Transverse colon (tissue), 4 donors: Measurements from ENCODE around the gene FMR1. TPM values are rescaled to one million over a fixed set of nuclear protein-coding genes. Genes with fewer than 3 reads are reported as not detected.

Experiments
- DNase-seq: peaks from one replicate; pipeline ENCODE4 v3.0.0-alpha.2; 2019
- H3K27ac ChIP-seq, 4 donors: fragments of 200-600 bp; sonication (generic); 2 replicates each; pipeline ENCODE4 v1.5.1; 2016 to 2018; ENCODE audit warnings: inconsistent platforms in 4 of 4
- H3K27me3 ChIP-seq: fragments of 200-600 bp; sonication (generic); 2 replicates; pipeline ENCODE4 v1.5.1; 2017; ENCODE audit warnings: inconsistent platforms
- H3K36me3 ChIP-seq, 4 donors: fragments of 200-600 bp; sonication (generic); 2 replicates each; pipeline ENCODE4 v1.5.1; 2017 to 2019; ENCODE audit warnings: inconsistent platforms in 4 of 4
- H3K4me1 ChIP-seq, 4 donors: fragments of 200-600 bp; sonication (generic); 2 replicates each; pipeline ENCODE4 v1.5.1; 2017 to 2020; ENCODE audit warnings: inconsistent platforms in 4 of 4
- H3K4me3 ChIP-seq, 4 donors: fragments of 200-600 bp; sonication (generic); 1 replicate in 1 of 4; 2 replicates in 3 of 4; pipeline versions ENCODE4 v1.5.1 to v1.6.1; 2017 to 2019; ENCODE audit warnings: inconsistent platforms in 4 of 4
- H3K9me3 ChIP-seq, 2 donors: fragments of 200-600 bp; sonication (generic); 2 replicates each; pipeline ENCODE4 v1.5.1; 2017 to 2019; ENCODE audit warnings: inconsistent platforms in 2 of 2
- EP300 ChIP-seq: sonication (generic); formaldehyde crosslinking; IDR thresholded peaks from one replicate; pipeline ENCODE4 v1.6.1; 2017; ENCODE audit warnings: antibody characterized with exemption, low read depth
- POLR2A ChIP-seq: fragments of 450-650 bp; IDR thresholded peaks from one replicate; pipeline ENCODE4 v1.6.1; 2016; ENCODE audit warnings: antibody characterized with exemption, mild to moderate bottlenecking, moderate library complexity
- POLR2AphosphoS5 ChIP-seq, 3 donors: sonication (generic); formaldehyde crosslinking; IDR thresholded peaks; one replicate each; pipeline ENCODE4 v1.6.1; 2016; ENCODE audit warnings: antibody characterized with exemption in 3 of 3
- WGBS, 2 donors: methylation state at CpG; one replicate each; pipeline ENCODE4 v1.1.5; 2018; ENCODE audit warnings: low coverage in 1 of 2; 5-methylcytosine and 5-hydroxymethylcytosine counted together
- in situ Hi-C, 4 donors: fragments of 200-750 bp; cut with MboI; loops; one replicate each; pipeline versions ENCODE4 v1.15.0 to v1.15.1; 2017; ENCODE audit warnings: low sequenced_read_pairs in 3 of 4, low pct_ligation_motif_present in 1 of 4, low pct_unique_long_range_greater_than_20kb in 1 of 4
- intact Hi-C: fragments of 100-400 bp; cut with DNase I; formaldehyde crosslinking; loops from one replicate; pipeline ENCODE4 v1.15.1; 2023; ENCODE audit warnings: low total_unique reads
- total RNA-seq, 4 donors: library from RNA; depleted of rRNA; stranded (reverse); fragments of >200 nt; gene quantifications; one replicate each; pipeline ENCODE4 v1.1.0, GENCODE V29; 2016
- TF ChIP-seq, protein P1 (sequence below), 5 experiments: fragments of 200-600 bp in 3 of 5; fragments of 450-650 bp in 2 of 5; sonication (generic) in 3 of 5; IDR thresholded peaks; 1 replicate in 2 of 5; 2 replicates in 3 of 5; pipeline ENCODE4 v1.5.1; 2016 to 2017; ENCODE audit warnings: antibody characterized with exemption in 5 of 5, inconsistent platforms in 3 of 5, mild to moderate bottlenecking in 2 of 5, moderate library complexity in 1 of 5

The FMR1 gene
- total RNA-seq, 4 donors from 2014 or later: 14.9 to 61.8 (median 31.2) TPM

DNA sequence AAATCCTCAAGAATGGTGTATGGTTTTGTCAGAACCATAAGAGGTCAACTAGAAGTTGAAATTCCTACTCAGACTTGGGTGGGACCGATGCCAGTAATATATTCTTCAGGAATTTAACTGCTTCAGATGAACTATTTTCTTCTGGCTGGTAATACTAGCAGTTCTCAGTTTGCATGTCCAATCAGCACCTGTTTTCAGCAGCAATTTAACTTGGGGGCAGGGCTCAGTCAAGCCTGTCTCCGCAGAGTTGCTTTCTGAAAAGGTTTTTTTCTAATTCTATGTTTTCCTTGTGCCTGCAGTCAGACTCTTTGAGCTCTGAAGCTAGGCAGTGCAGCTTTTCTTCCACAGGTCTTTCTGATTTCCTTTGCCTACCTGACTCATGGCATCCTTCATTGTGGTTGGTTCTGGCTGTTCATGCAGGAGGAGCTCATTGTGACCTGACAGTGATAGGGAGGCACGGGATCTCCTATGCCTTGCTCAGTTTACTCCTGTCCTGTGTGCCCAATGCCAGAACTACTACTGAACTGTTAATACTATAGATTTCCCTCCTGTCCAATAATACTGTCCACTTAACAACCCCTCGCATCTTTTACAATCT, 17.3 kb upstream of the FMR1 start:
- Histone ChIP-seq H3K4me3 (no peak overlapping the region), H3K27ac (no peak overlapping the region), H3K27me3 (no peaks in the 10 kb centered on the region), H3K36me3 (no peaks in the 10 kb centered on the region), H3K9me3 (no peaks in the 10 kb centered on the region), H3K4me1 (no peaks in the 10 kb centered on the region)
- intact Hi-C loops: no loop called here
- TF ChIP-seq POLR2A: no peak
- TF ChIP-seq POLR2AphosphoS5 (IDR thresholded peaks at IDR 0.05): no peak
- TF ChIP-seq EP300: no peak
- TF ChIP-seq, protein P1, sequence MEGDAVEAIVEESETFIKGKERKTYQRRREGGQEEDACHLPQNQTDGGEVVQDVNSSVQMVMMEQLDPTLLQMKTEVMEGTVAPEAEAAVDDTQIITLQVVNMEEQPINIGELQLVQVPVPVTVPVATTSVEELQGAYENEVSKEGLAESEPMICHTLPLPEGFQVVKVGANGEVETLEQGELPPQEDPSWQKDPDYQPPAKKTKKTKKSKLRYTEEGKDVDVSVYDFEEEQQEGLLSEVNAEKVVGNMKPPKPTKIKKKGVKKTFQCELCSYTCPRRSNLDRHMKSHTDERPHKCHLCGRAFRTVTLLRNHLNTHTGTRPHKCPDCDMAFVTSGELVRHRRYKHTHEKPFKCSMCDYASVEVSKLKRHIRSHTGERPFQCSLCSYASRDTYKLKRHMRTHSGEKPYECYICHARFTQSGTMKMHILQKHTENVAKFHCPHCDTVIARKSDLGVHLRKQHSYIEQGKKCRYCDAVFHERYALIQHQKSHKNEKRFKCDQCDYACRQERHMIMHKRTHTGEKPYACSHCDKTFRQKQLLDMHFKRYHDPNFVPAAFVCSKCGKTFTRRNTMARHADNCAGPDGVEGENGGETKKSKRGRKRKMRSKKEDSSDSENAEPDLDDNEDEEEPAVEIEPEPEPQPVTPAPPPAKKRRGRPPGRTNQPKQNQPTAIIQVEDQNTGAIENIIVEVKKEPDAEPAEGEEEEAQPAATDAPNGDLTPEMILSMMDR (IDR thresholded peaks at IDR 0.05): no peak
- no peak for DNase-seq
- in situ Hi-C loops: no loop called here
- 56% methylated on average over 4 of the region's 4 CpGs; no CpG with 5 or more reads in 1 of the 2 donors for WGBS, 2 donors

DNA sequence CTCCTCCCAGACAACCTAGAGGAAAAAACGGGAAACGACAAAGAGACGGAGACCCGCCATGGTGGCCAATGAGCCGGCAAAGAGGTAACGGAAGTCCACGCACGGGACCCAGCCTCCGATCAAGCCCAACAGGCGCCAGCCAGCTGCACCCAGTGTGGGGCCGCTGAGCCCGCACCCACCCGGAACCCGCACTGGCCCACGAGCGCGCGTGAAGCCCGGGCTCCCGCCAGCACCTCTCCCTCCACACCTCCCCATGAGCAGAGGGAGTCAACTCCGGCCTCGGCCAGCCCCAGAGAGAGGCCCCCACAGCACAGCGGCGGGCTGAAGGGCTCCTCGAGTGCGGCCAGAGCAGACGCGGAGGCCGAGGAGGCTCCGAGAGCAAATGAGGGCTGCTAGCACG, 14.6 kb upstream of the FMR1 start:
- H3K4me3 ChIP-seq: no peak overlapping the region
- H3K36me3 ChIP-seq: no peaks in the 10 kb centered on the region
- H3K9me3 ChIP-seq: no peaks in the 10 kb centered on the region
- in situ Hi-C loops: no loop called here
- H3K27me3 ChIP-seq: no peaks in the 10 kb centered on the region
- H3K4me1 ChIP-seq: no peaks in the 10 kb centered on the region
- intact Hi-C loops: no loop called here
- H3K27ac ChIP-seq: no peak overlapping the region
- 94% methylated on average over 26 of the region's 31 CpGs; no CpG with 5 or more reads in 1 of the 2 donors for WGBS, 2 donors
- TF ChIP-seq, protein P1 (IDR thresholded peaks at IDR 0.05): no peak
- no peak for TF ChIP-seq EP300
- DNase-seq: no peak

DNA sequence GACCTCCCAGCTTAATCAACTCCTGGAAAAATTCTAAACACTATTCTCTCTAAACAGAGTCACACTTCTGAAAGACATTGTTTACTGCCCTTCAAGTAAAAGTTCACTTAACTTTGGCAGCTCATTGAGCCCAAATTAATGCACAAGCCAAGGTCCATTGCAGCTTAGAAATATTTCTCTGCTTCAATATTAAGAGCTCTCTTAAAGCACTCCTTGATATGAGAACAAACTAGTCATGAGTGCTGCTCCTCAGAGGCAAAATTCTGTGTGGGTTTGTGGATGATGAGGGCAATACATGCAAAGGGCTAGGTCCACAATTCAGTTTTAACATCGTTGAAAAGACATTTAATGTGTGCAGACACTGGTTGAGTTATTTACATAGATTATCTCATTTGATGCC, 12.8 kb upstream of the FMR1 start:
- Histone ChIP-seq H3K4me1 (no peaks in the 10 kb centered on the region), H3K4me3 (no peak overlapping the region), H3K27ac (no peak overlapping the region), H3K27me3 (no peaks in the 10 kb centered on the region), H3K9me3 (no peaks in the 10 kb centered on the region), H3K36me3 (no peaks in the 10 kb centered on the region)
- TF ChIP-seq, protein P1 (IDR thresholded peaks at IDR 0.05): no peak
- no peak for TF ChIP-seq EP300
- no peak for TF ChIP-seq POLR2AphosphoS5 (IDR thresholded peaks at IDR 0.05)
- no peak for TF ChIP-seq POLR2A
- intact Hi-C loops: no loop called here
- in situ Hi-C loops: no loop called here
- no peak for DNase-seq
- WGBS, 2 donors: 49% methylated on average over 1 of the region's 1 CpG; no CpG with 5 or more reads in 1 of the 2 donors

DNA sequence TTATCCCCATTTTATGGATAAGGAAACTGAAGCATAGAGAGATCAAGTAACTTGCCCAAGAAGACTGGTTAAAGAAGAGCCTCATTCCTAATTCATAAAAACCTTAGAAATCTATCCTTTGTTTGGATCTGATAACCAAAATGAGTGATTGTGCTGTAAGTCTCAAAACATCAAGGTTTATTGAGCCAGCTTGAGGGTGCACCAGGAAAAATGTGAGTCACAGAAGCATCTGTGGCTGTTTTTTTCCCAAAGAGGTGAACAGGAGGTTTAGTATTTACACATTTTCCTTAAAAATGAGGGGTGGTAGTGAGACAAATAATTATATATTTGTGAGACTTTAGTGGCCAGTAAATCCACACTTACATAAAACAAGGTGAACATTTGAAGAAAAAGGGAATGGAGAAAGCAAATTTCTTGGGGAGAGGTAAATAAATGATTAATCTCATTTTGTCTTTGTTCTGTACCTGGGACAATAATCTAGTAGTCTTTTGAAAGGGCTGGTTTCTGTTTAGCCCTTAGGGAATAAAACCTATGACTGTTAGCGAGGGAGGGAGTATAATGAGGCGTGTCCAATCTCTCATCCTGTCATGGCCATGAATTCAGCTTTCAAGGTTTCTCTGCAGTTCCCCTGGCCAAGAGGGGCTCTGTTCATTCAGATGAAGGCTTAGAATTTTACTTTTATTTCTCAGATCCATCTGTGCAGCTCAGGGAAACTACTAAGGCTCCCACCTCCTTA, 12.2 kb upstream of the FMR1 start:
- in situ Hi-C loops (loop anchor here in 1 of 4 donors (25.0 kb wide), 1 partner anchor 1588 kb away; no protein-coding TSS in a partner anchor), intact Hi-C loops (no loop called here)
- H3K4me3 ChIP-seq: no peak overlapping the region
- H3K4me1 ChIP-seq: no peaks in the 10 kb centered on the region
- no peaks in the 10 kb centered on the region for H3K36me3 ChIP-seq
- no peak for TF ChIP-seq POLR2AphosphoS5 (IDR thresholded peaks at IDR 0.05)
- TF ChIP-seq, protein P1 (IDR thresholded peaks at IDR 0.05): no peak
- no peak for TF ChIP-seq POLR2A
- TF ChIP-seq EP300: no peak
- no peaks in the 10 kb centered on the region for H3K27me3 ChIP-seq
- H3K9me3 ChIP-seq: no peaks in the 10 kb centered on the region
- no peak overlapping the region for H3K27ac ChIP-seq
- DNase-seq: no peak
- 40 to 63% methylated on average over 1 to 2 of the region's 2 CpGs for WGBS, 2 donors
